Mesenchymal stem cell (in vitro differentiated cells and primary cell): ENCODE data around the gene NR2F6.

ENCODE experiments used
- DNase-seq: peaks from one replicate; pipeline ENCODE4 v3.0.0-alpha.2; 2013
- H2AFZ ChIP-seq: one replicate; pipeline ENCODE4 v1.6.1; 2013; ENCODE audit warnings: low read depth, mild to moderate bottlenecking, control low read depth, inconsistent platforms, low read length, moderate library complexity
- H2AK5ac ChIP-seq: 2 replicates; pipeline ENCODE4 v1.6.1; 2013; ENCODE audit warnings: low read length, moderate library complexity, mild to moderate bottlenecking, inconsistent platforms; ENCODE audit not compliant: severe bottlenecking
- H2BK120ac ChIP-seq: one replicate; pipeline ENCODE4 v1.6.1; 2013; ENCODE audit warnings: low read depth, mild to moderate bottlenecking, inconsistent platforms, low read length, moderate library complexity
- H2BK12ac ChIP-seq, 2 experiments: one replicate each; pipeline ENCODE4 v1.6.1; 2013; ENCODE audit warnings: inconsistent platforms in 2 of 2, low read length in 2 of 2, mild to moderate bottlenecking in 2 of 2, moderate library complexity in 2 of 2, control low read depth in 1 of 2
- H2BK15ac ChIP-seq: one replicate; pipeline ENCODE4 v1.6.1; 2013; ENCODE audit warnings: mild to moderate bottlenecking, low read depth, inconsistent platforms; ENCODE audit not compliant: poor library complexity, severe bottlenecking
- H2BK5ac ChIP-seq: 2 replicates; pipeline ENCODE4 v1.6.1; 2013; ENCODE audit warnings: low read depth, mild to moderate bottlenecking, low read length, control low read depth, inconsistent platforms; ENCODE audit not compliant: poor library complexity, severe bottlenecking
- H3K14ac ChIP-seq, 2 experiments: one replicate each; pipeline ENCODE4 v1.6.1; 2013; ENCODE audit warnings: inconsistent platforms in 2 of 2, low read length in 2 of 2, control low read depth in 1 of 2, mild to moderate bottlenecking in 1 of 2, moderate library complexity in 1 of 2
- H3K18ac ChIP-seq, 2 experiments: one replicate each; pipeline ENCODE4 v1.6.1; 2013; ENCODE audit warnings: inconsistent platforms in 2 of 2, low read length in 2 of 2, control low read depth in 1 of 2, low read depth in 1 of 2, mild to moderate bottlenecking in 1 of 2
- H3K23ac ChIP-seq, 2 experiments: one replicate each; pipeline ENCODE4 v1.6.1; 2013; ENCODE audit warnings: inconsistent platforms in 2 of 2, low read length in 2 of 2, mild to moderate bottlenecking in 2 of 2, moderate library complexity in 2 of 2, control low read depth in 1 of 2
- H3K27ac ChIP-seq: 2 replicates; pipeline ENCODE4 v1.5.1; 2013; ENCODE audit warnings: mild to moderate bottlenecking, moderate library complexity, low read length, control low read depth, inconsistent platforms; ENCODE audit not compliant: poor library complexity, severe bottlenecking
- H3K27me3 ChIP-seq, 2 experiments: 2 replicates each; pipeline versions ENCODE4 v1.6.1 to v1.7.0; 2013; ENCODE audit warnings: low read length in 2 of 2, mild to moderate bottlenecking in 2 of 2, moderate library complexity in 2 of 2, control low read depth in 1 of 2, inconsistent platforms in 1 of 2; ENCODE audit not compliant: control insufficient read depth in 1 of 2, insufficient read depth in 1 of 2
- H3K36me3 ChIP-seq, 2 experiments: 2 replicates each; pipeline versions ENCODE4 v1.6.1 to v1.7.0; 2013; ENCODE audit warnings: low read length in 2 of 2, control low read depth in 1 of 2, inconsistent platforms in 1 of 2, low read depth in 1 of 2, mild to moderate bottlenecking in 1 of 2; ENCODE audit not compliant: insufficient read depth in 2 of 2, control insufficient read depth in 1 of 2
- H3K4ac ChIP-seq, 2 experiments: one replicate each; pipeline ENCODE4 v1.6.1; 2013; ENCODE audit warnings: inconsistent platforms in 2 of 2, low read length in 2 of 2, mild to moderate bottlenecking in 2 of 2, moderate library complexity in 2 of 2, control low read depth in 1 of 2, low read depth in 1 of 2
- H3K4me1 ChIP-seq: 2 replicates; pipeline ENCODE4 v1.6.1; 2013; ENCODE audit warnings: low read depth, low read length, control low read depth; ENCODE audit not compliant: control insufficient read depth, insufficient read depth
- H3K4me2 ChIP-seq: 2 replicates; pipeline ENCODE4 v1.6.1; 2013; ENCODE audit warnings: low read length, mild to moderate bottlenecking, inconsistent platforms; ENCODE audit not compliant: poor library complexity, severe bottlenecking
- H3K4me3 ChIP-seq, 2 experiments: 2 replicates each; pipeline versions ENCODE4 v1.5.1 to v1.7.0; 2013; ENCODE audit warnings: low read length in 2 of 2, mild to moderate bottlenecking in 2 of 2, control low read depth in 1 of 2, low read depth in 1 of 2; ENCODE audit not compliant: insufficient read depth in 1 of 2
- H3K79me1 ChIP-seq: replicated peaks from 2 replicates; pipeline ENCODE4 v1.6.1; 2013; ENCODE audit warnings: mild to moderate bottlenecking, control low read depth, low read length, inconsistent platforms; ENCODE audit not compliant: poor library complexity, severe bottlenecking
- H3K9ac ChIP-seq: 2 replicates; pipeline ENCODE4 v1.7.0; 2013; ENCODE audit warnings: mild to moderate bottlenecking, low read length, moderate library complexity
- H3K9me3 ChIP-seq: 2 replicates; pipeline ENCODE4 v1.7.0; 2013; ENCODE audit warnings: mild to moderate bottlenecking, low read length; ENCODE audit not compliant: control insufficient read depth
- H4K8ac ChIP-seq: one replicate; pipeline ENCODE4 v1.6.1; 2013; ENCODE audit warnings: inconsistent platforms, mild to moderate bottlenecking, low read length, moderate library complexity
- H4K91ac ChIP-seq: one replicate; pipeline ENCODE4 v1.6.1; 2013; ENCODE audit warnings: mild to moderate bottlenecking, low read length, inconsistent platforms
- WGBS: methylation state at CpG from one replicate; pipeline ENCODE4 v1.1.7; 2013; ENCODE audit warnings: mixed read lengths; 5-methylcytosine and 5-hydroxymethylcytosine counted together

The NR2F6 gene

GRCh38 chr19:17264641-17264979 is 18.9 kb upstream of the NR2F6 start, which contains the start of gene USHBP1:
Gene USHBP1 (minus strand): TSS chr19:17264745. CDS start chr19:17264299, 446 bp downstream.
- Histone ChIP-seq H2BK5ac (no peak within 1 kb of the TSS), H3K9me3 (peaks cover 4% of the 10 kb centered on the region), H2BK120ac (no peak within 1 kb of the TSS), H3K18ac (no peak within 1 kb of the TSS), H3K14ac (no peak within 1 kb of the TSS), H4K8ac (no peak within 1 kb of the TSS), H4K91ac (no peak within 1 kb of the TSS), H3K36me3 (peaks cover 4 to 6% of the 10 kb centered on the region in 2 experiments), H2BK15ac (no peak within 1 kb of the TSS), H3K27ac (no peak within 1 kb of the TSS), H3K4ac (no peak within 1 kb of the TSS), H3K4me1 (peaks cover 7% of the 10 kb centered on the region), H3K4me2 (no peak within 1 kb of the TSS), H3K23ac (no peak within 1 kb of the TSS), H3K9ac (no peak within 1 kb of the TSS), H2AFZ (no peak within 1 kb of the TSS), H3K27me3 (peaks cover 0 to 2% of the 10 kb centered on the region in 2 experiments), H3K4me3 (no peak within 1 kb of the TSS), H3K79me1 (peaks cover 10% of the 10 kb centered on the region), H2BK12ac (no peak within 1 kb of the TSS), H2AK5ac (no peak within 1 kb of the TSS)
- WGBS, result 53% methylated on average over 5 of the region's 5 CpGs
- DNase-seq, result no peak

GRCh38 chr19:17263712-17264640 is 18.3 kb upstream of the NR2F6 start:
- Histone ChIP-seq H3K79me1 (peaks cover 8% of the 10 kb centered on the region), H3K9ac (no peak overlapping the region), H3K36me3 (peaks cover 2 to 3% of the 10 kb centered on the region in 2 experiments), H3K4me2 (no peak overlapping the region), H3K4me3 (no peak overlapping the region), H3K4ac (no peak overlapping the region), H2BK5ac (no peak overlapping the region), H2BK120ac (no peak overlapping the region), H2AK5ac (no peak overlapping the region), H2AFZ (no peak overlapping the region), H4K8ac (no peak overlapping the region), H2BK15ac (no peak overlapping the region), H3K27me3 (peaks cover 0 to 2% of the 10 kb centered on the region in 2 experiments), H3K14ac (no peak overlapping the region), H3K23ac (no peak overlapping the region), H4K91ac (no peak overlapping the region), H2BK12ac (no peak overlapping the region), H3K18ac (no peak overlapping the region), H3K9me3 (peaks cover 10% of the 10 kb centered on the region), H3K4me1 (peaks cover 7% of the 10 kb centered on the region), H3K27ac (no peak overlapping the region)
- no peak for DNase-seq
- 94% methylated on average over 23 of the region's 23 CpGs for WGBS

DNA sequence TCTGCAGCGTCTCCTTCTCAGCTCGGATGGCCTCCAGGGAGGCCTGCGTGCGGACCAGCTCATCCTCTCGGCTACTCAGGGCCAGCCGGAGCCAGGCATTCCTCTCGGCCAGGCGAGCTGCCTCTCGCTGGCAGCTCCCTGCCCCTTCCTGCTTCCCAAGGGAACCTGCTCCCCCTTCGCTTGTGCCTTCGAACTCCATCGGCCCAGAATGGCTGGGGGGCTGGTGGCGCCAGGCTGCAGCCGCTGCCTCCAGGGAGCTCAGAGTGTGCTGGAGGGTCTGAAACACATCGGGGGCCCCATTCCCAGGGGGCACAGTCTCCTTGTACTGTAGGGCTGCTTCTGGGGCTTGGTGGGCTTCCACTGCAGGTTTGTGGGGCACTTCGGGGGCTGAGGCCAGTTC is 16.8 kb upstream of the NR2F6 start:
- Histone ChIP-seq H3K14ac (no peak overlapping the region), H3K23ac (no peak overlapping the region), H3K9me3 (peaks cover 10% of the 10 kb centered on the region), H4K91ac (peak overlapping the region; percentile 29), H2BK120ac (no peak overlapping the region), H3K4me2 (no peak overlapping the region), H3K36me3 (no peaks in the 10 kb centered on the region), H3K79me1 (peaks cover under 1% of the 10 kb centered on the region), H2BK15ac (no peak overlapping the region), H3K4me1 (no peaks in the 10 kb centered on the region), H3K4ac (no peak overlapping the region), H2BK12ac (no peak overlapping the region), H3K18ac (no peak overlapping the region), H3K27ac (no peak overlapping the region), H3K9ac (no peak overlapping the region), H3K27me3 (peaks cover 0 to 2% of the 10 kb centered on the region in 2 experiments), H2AK5ac (no peak overlapping the region), H3K4me3 (no peak overlapping the region), H4K8ac (no peak overlapping the region), H2AFZ (no peak overlapping the region), H2BK5ac (no peak overlapping the region)
- no peak for DNase-seq
- 81% methylated on average over 16 of the region's 16 CpGs for WGBS

GRCh38 chr19:17260842-17261325 is 15.2 kb upstream of the NR2F6 start:
- Histone ChIP-seq H2BK5ac (no peak overlapping the region), H3K27me3 (peaks cover 0 to 10% of the 10 kb centered on the region in 2 experiments), H3K14ac (no peak overlapping the region), H2BK120ac (no peak overlapping the region), H3K36me3 (no peaks in the 10 kb centered on the region), H2BK12ac (no peak overlapping the region), H3K4me3 (no peak overlapping the region), H4K8ac (no peak overlapping the region), H3K4me2 (no peak overlapping the region), H3K9ac (no peak overlapping the region), H4K91ac (no peak overlapping the region), H2BK15ac (no peak overlapping the region), H3K79me1 (no peaks in the 10 kb centered on the region), H2AK5ac (no peak overlapping the region), H2AFZ (no peak overlapping the region), H3K23ac (no peak overlapping the region), H3K18ac (no peak overlapping the region), H3K27ac (no peak overlapping the region), H3K4ac (no peak overlapping the region), H3K4me1 (no peaks in the 10 kb centered on the region), H3K9me3 (peaks cover 10% of the 10 kb centered on the region)
- peak; percentile 71 for DNase-seq
- WGBS, result 27% methylated on average over 14 of the region's 15 CpGs
